Loucy (cell line): ENCODE measurements around the gene NEIL1.

Experiments
- H2AFZ ChIP-seq: fragments of 200-600 bp; sonication (generic); 2 replicates; pipeline ENCODE4 v1.6.0; 2016; ENCODE audit warnings: antibody characterized with exemption, mild to moderate bottlenecking, low read length, moderate library complexity
- H3F3A ChIP-seq: fragments of 200-600 bp; 2 replicates; pipeline ENCODE4 v1.6.0; 2016; ENCODE audit warnings: antibody characterized with exemption, low read depth, mild to moderate bottlenecking
- H3K27me3 ChIP-seq: fragments of 200-600 bp; sonication (generic); 2 replicates; pipeline ENCODE4 v1.6.1; 2014; ENCODE audit warnings: low read length, mild to moderate bottlenecking; ENCODE audit not compliant: insufficient read depth, poor library complexity, severe bottlenecking
- H3K36me3 ChIP-seq: fragments of 200-600 bp; sonication (generic); 2 replicates; pipeline ENCODE4 v1.6.1; 2016; ENCODE audit warnings: low read length; ENCODE audit not compliant: insufficient read depth
- H3K4me1 ChIP-seq: fragments of 200-600 bp; sonication (generic); 2 replicates; pipeline ENCODE4 v1.5.1; 2014; ENCODE audit warnings: low read length, mild to moderate bottlenecking; ENCODE audit not compliant: insufficient read depth, poor library complexity, severe bottlenecking
- H3K4me2 ChIP-seq: fragments of 200-600 bp; sonication (generic); 2 replicates; pipeline ENCODE4 v1.6.0; 2014; ENCODE audit warnings: antibody characterized with exemption, low read length, low read depth, mild to moderate bottlenecking; ENCODE audit not compliant: poor library complexity, severe bottlenecking
- H3K4me3 ChIP-seq: fragments of 200-600 bp; sonication (generic); 2 replicates; pipeline ENCODE4 v1.5.1; 2014; ENCODE audit warnings: low read length, mild to moderate bottlenecking, mixed read lengths; ENCODE audit not compliant: poor library complexity, severe bottlenecking
- H3K79me2 ChIP-seq: fragments of 200-600 bp; sonication (generic); 2 replicates; pipeline ENCODE4 v1.6.1; 2014; ENCODE audit warnings: low read length; ENCODE audit not compliant: insufficient read depth
- H3K9ac ChIP-seq: fragments of 200-600 bp; sonication (generic); 2 replicates; pipeline ENCODE4 v1.6.0; 2014; ENCODE audit warnings: mild to moderate bottlenecking, low read depth, low read length, moderate library complexity; ENCODE audit not compliant: poor library complexity, severe bottlenecking
- H3K9me2 ChIP-seq: fragments of 200-600 bp; sonication (generic); replicated peaks from 2 replicates; pipeline ENCODE4 v1.6.1; 2016; ENCODE audit warnings: low read depth, low read length, mixed read lengths
- H3K9me3 ChIP-seq: fragments of 200-600 bp; sonication (generic); 2 replicates; pipeline ENCODE4 v1.6.1; 2014; ENCODE audit warnings: mild to moderate bottlenecking, antibody characterized with exemption, low read length, low read depth; ENCODE audit not compliant: insufficient read depth
- H4K20me1 ChIP-seq: fragments of 200-600 bp; sonication (generic); 2 replicates; pipeline ENCODE4 v1.6.0; 2014; ENCODE audit warnings: antibody characterized with exemption, low read length, mild to moderate bottlenecking; ENCODE audit not compliant: insufficient read depth, poor library complexity, severe bottlenecking
- EZH2phosphoT487 ChIP-seq: fragments of 200-600 bp; IDR thresholded peaks from 2 replicates; pipeline ENCODE4 v1.6.1; 2018; ENCODE audit warnings: antibody characterized with exemption, mild to moderate bottlenecking, moderate library complexity, borderline replicate concordance
- TF ChIP-seq, protein P1 (sequence below): fragments of 200-600 bp; sonication (generic); conservative IDR thresholded peaks from 2 replicates; pipeline ENCODE4 v1.5.1; 2014; ENCODE audit warnings: mild to moderate bottlenecking, antibody characterized with exemption, low read length

NEIL1 gene

GRCh38 chr15:75362642-75363249 is 15.9 kb downstream of the NEIL1 start:
- Histone ChIP-seq H3K9ac (no peak overlapping the region), H3K4me3 (no peak overlapping the region), H3K4me2 (no peak overlapping the region)

GRCh38 chr15:75363786-75364185 is 16.9 kb downstream of the NEIL1 start:
- no peaks in the 10 kb centered on the region for H4K20me1 ChIP-seq
- H3K4me1 ChIP-seq: peaks cover 11% of the 10 kb centered on the region
- H3K4me2 ChIP-seq: no peak overlapping the region
- no peak for TF ChIP-seq EZH2phosphoT487
- TF ChIP-seq, protein P1, sequence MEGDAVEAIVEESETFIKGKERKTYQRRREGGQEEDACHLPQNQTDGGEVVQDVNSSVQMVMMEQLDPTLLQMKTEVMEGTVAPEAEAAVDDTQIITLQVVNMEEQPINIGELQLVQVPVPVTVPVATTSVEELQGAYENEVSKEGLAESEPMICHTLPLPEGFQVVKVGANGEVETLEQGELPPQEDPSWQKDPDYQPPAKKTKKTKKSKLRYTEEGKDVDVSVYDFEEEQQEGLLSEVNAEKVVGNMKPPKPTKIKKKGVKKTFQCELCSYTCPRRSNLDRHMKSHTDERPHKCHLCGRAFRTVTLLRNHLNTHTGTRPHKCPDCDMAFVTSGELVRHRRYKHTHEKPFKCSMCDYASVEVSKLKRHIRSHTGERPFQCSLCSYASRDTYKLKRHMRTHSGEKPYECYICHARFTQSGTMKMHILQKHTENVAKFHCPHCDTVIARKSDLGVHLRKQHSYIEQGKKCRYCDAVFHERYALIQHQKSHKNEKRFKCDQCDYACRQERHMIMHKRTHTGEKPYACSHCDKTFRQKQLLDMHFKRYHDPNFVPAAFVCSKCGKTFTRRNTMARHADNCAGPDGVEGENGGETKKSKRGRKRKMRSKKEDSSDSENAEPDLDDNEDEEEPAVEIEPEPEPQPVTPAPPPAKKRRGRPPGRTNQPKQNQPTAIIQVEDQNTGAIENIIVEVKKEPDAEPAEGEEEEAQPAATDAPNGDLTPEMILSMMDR: no peak
- peaks cover 9% of the 10 kb centered on the region; the same call in 1 of the 2 replicates for H3K36me3 ChIP-seq
- H3K27me3 ChIP-seq: no peaks in the 10 kb centered on the region
- H3K79me2 ChIP-seq: peaks cover 16% of the 10 kb centered on the region
- no peak overlapping the region for H3K4me3 ChIP-seq
- H3F3A ChIP-seq: no peaks in the 10 kb centered on the region
- no peak overlapping the region for H2AFZ ChIP-seq
- H3K9ac ChIP-seq: no peak overlapping the region
- no peaks in the 10 kb centered on the region for H3K9me3 ChIP-seq
- H3K9me2 ChIP-seq: no peaks in the 10 kb centered on the region

More at GRCh38 chr15:75362642-75363249, 15.9 kb downstream of the NEIL1 start:
- no peaks in the 10 kb centered on the region for H3K9me3 ChIP-seq
- no peak overlapping the region for H2AFZ ChIP-seq
- H3K4me1 ChIP-seq: peaks cover 8% of the 10 kb centered on the region
- H3K9me2 ChIP-seq: no peaks in the 10 kb centered on the region
- peaks cover 15% of the 10 kb centered on the region; the same call in 1 of the 2 replicates for H3K36me3 ChIP-seq
- TF ChIP-seq, protein P1: no peak; the same call in 1 of the 2 replicates
- TF ChIP-seq EZH2phosphoT487: no peak
- H3K27me3 ChIP-seq: no peaks in the 10 kb centered on the region
- H3K79me2 ChIP-seq: peaks cover 13% of the 10 kb centered on the region
- no peaks in the 10 kb centered on the region for H3F3A ChIP-seq
- H4K20me1 ChIP-seq: no peaks in the 10 kb centered on the region

- H3K9ac ChIP-seq: no peak overlapping the region
- no peaks in the 10 kb centered on the region for H3F3A ChIP-seq
- H3K36me3 ChIP-seq: peaks cover 12% of the 10 kb centered on the region; the same call in 1 of the 2 replicates
- no peaks in the 10 kb centered on the region for H3K27me3 ChIP-seq
- peaks cover 24% of the 10 kb centered on the region for H3K79me2 ChIP-seq
- H3K4me2 ChIP-seq: no peak overlapping the region
- H3K9me3 ChIP-seq: no peaks in the 10 kb centered on the region
- TF ChIP-seq EZH2phosphoT487: no peak
- TF ChIP-seq, protein P1: no peak
- no peak overlapping the region for H3K4me3 ChIP-seq
- peaks cover 17% of the 10 kb centered on the region for H3K4me1 ChIP-seq
- H2AFZ ChIP-seq: no peak overlapping the region
- no peaks in the 10 kb centered on the region for H4K20me1 ChIP-seq
- H3K9me2 ChIP-seq: no peaks in the 10 kb centered on the region
These were observed 18.0 kb downstream of the NEIL1 start for GRCh38 chr15:75364881-75365280.
